Loucy (cell line): Measurements from ENCODE around the gene ZBTB48.

Source experiments
- CTCF ChIP-seq: fragments of 200-600 bp; sonication (generic); conservative IDR thresholded peaks from 2 replicates; pipeline ENCODE4 v1.5.1; 2014; ENCODE audit warnings: mild to moderate bottlenecking, antibody characterized with exemption, low read length
- EZH2phosphoT487 ChIP-seq: fragments of 200-600 bp; IDR thresholded peaks from 2 replicates; pipeline ENCODE4 v1.6.1; 2018; ENCODE audit warnings: antibody characterized with exemption, mild to moderate bottlenecking, moderate library complexity, borderline replicate concordance

DNA sequence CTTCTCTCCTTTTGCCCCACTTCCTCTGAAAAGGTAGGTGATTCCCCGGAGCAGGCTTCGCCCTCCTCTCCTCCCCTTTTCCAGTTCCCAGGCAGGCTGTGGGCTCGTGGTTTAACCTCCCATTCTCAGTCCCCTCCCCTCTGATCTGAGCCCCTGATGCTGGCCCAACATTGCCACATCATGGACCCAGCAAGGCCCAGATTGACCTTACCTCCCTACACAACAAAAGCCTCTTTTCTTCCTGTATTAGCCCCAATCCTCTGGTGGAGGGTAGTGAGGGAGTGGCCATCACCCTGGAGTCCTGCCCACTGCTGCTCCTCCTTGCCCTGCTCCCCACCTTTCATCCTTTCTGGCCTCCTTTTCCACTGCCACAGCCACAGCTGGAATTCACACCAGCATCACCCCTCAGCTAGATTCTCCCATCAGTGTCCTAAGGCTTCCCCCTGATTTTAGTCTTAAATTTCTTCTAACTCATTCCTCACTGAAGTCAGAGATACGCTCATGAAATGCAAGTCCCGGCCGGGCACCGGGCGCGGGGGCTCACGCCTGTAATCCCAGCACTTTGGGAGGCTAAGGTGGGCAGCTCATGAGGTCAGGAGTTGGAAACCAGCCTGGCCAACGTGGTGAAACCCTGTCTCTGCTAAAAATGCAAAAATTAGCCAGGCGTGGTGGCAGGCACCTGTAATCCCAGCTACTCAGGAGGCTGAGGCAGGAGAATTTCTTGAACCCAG lies 7.0 kb upstream of the ZBTB48 start:
- no peak for TF ChIP-seq CTCF
- no peak for TF ChIP-seq EZH2phosphoT487
